GM23338 (cell line): ENCODE data around the gene SACM1L. TPM values are rescaled to one million over a fixed set of nuclear protein-coding genes. Genes with fewer than 3 reads are reported as not detected.

Source experiments
- ATAC-seq: fragments of 200-7000 bp; cut with Tn5 transposase; 3 replicates; pipeline ENCODE4 v1.9.1; 2020
- DNase-seq: peaks from one replicate; pipeline ENCODE4 v3.0.0-alpha.2; 2015; ENCODE audit warnings: low spot score
- H2AFZ ChIP-seq: fragments of 200-600 bp; sonication (generic); 2 replicates; pipeline ENCODE4 v1.8.0; 2016; ENCODE audit warnings: antibody characterized with exemption, mild to moderate bottlenecking, moderate library complexity
- H3F3A ChIP-seq: fragments of 200-600 bp; sonication (generic); replicated peaks from 2 replicates; pipeline ENCODE4 v1.8.0; 2017; ENCODE audit warnings: antibody characterized with exemption, mixed run types, low read depth
- H3K27ac ChIP-seq: fragments of 200-600 bp; sonication (generic); 2 replicates; pipeline ENCODE4 v1.6.1; 2016; ENCODE audit warnings: low read depth
- H3K27me3 ChIP-seq: fragments of 200-600 bp; sonication (generic); 2 replicates; pipeline ENCODE4 v1.8.0; 2016; ENCODE audit warnings: mild to moderate bottlenecking, mixed run types, moderate library complexity; ENCODE audit not compliant: insufficient read depth
- H3K36me3 ChIP-seq: fragments of 200-600 bp; sonication (generic); 2 replicates; pipeline ENCODE4 v1.8.0; 2016; ENCODE audit warnings: mild to moderate bottlenecking; ENCODE audit not compliant: insufficient read depth
- H3K4me1 ChIP-seq: fragments of 200-600 bp; sonication (generic); 2 replicates; pipeline ENCODE4 v1.8.0; 2016; ENCODE audit warnings: mild to moderate bottlenecking, moderate library complexity; ENCODE audit not compliant: insufficient read depth
- H3K4me2 ChIP-seq: fragments of 200-600 bp; sonication (generic); 2 replicates; pipeline ENCODE4 v1.7.1; 2017; ENCODE audit warnings: mixed run types
- H3K4me3 ChIP-seq: fragments of 200-600 bp; sonication (generic); 2 replicates; pipeline ENCODE4 v1.6.1; 2016; ENCODE audit warnings: mixed run types
- H3K79me2 ChIP-seq: fragments of 200-600 bp; sonication (generic); replicated peaks from 2 replicates; pipeline ENCODE4 v1.8.0; 2017; ENCODE audit warnings: mild to moderate bottlenecking; ENCODE audit not compliant: insufficient read depth
- H3K9me2 ChIP-seq: fragments of 200-600 bp; sonication (generic); 2 replicates; pipeline ENCODE4 v1.8.0; 2017; ENCODE audit not compliant: insufficient read depth
- H4K20me1 ChIP-seq: fragments of 200-600 bp; sonication (generic); replicated peaks from 2 replicates; pipeline ENCODE4 v1.8.0; 2017; ENCODE audit warnings: mild to moderate bottlenecking; ENCODE audit not compliant: insufficient read depth
- H3K27ac Mint-ChIP-seq: 2 replicates; pipeline ENCODE4 v1.8.0; 2020; ENCODE audit warnings: inconsistent platforms, mild to moderate bottlenecking, moderate library complexity, mixed read lengths
- H3K27me3 Mint-ChIP-seq: 3 replicates; pipeline ENCODE4 v1.8.0; 2022; ENCODE audit warnings: low read depth, mild to moderate bottlenecking, moderate library complexity, mixed read lengths, inconsistent platforms; ENCODE audit not compliant: insufficient read depth, poor library complexity
- H3K36me3 Mint-ChIP-seq: 3 replicates; pipeline ENCODE4 v1.8.0; 2021; ENCODE audit warnings: low read depth, mild to moderate bottlenecking, inconsistent platforms, moderate library complexity, mixed read lengths
- H3K4me1 Mint-ChIP-seq: 3 replicates; pipeline ENCODE4 v1.8.0; 2020; ENCODE audit warnings: mild to moderate bottlenecking, inconsistent platforms, mixed read lengths
- H3K4me3 Mint-ChIP-seq: 3 replicates; pipeline ENCODE4 v1.8.0; 2021; ENCODE audit warnings: moderate library complexity, mild to moderate bottlenecking, inconsistent platforms, mixed read lengths
- H3K9me3 Mint-ChIP-seq: 3 replicates; pipeline ENCODE4 v1.8.0; 2020; ENCODE audit warnings: moderate library complexity, mild to moderate bottlenecking, inconsistent platforms, mixed read lengths
- CREB1 ChIP-seq: fragments of 250-450 bp; sonication (Bioruptor Pico); IDR thresholded peaks from 2 replicates; pipeline ENCODE4 v1.5.0; 2020; ENCODE audit warnings: low read depth, mild to moderate bottlenecking, moderate library complexity
- JUNB ChIP-seq: IDR thresholded peaks from one replicate; pipeline ENCODE4 v1.6.1; 2016; ENCODE audit warnings: antibody characterized with exemption; ENCODE audit not compliant: unreplicated experiment
- POLR2AphosphoS5 ChIP-seq: IDR thresholded peaks from 2 replicates; pipeline ENCODE4 v1.6.1; 2016; ENCODE audit warnings: antibody characterized with exemption, low read depth
- STAT1 ChIP-seq: IDR thresholded peaks from one replicate; pipeline ENCODE4 v1.6.1; 2016; ENCODE audit warnings: antibody characterized with exemption; ENCODE audit not compliant: unreplicated experiment
- ZNF114 ChIP-seq: fragments of 250-450 bp; sonication (Bioruptor Pico); IDR thresholded peaks from 2 replicates; pipeline ENCODE4 v1.5.0; 2020; ENCODE audit warnings: mild to moderate bottlenecking, moderate library complexity
- ZNF331 ChIP-seq: fragments of 250-450 bp; sonication (Bioruptor Pico); IDR thresholded peaks from 2 replicates; pipeline ENCODE4 v1.5.0; 2020; ENCODE audit warnings: low read depth, mild to moderate bottlenecking, moderate library complexity
- polyA plus RNA-seq: library from polyadenylated mRNA; unstranded; fragments of >200 nt; fragmentation: Nextera tagmentation; extraction: Ambion mirVana; gene quantifications from 2 replicates; pipeline ENCODE4 v1.2.1, GENCODE V29; 2016
- total RNA-seq: library from RNA; depleted of rRNA; stranded (reverse); fragments of >200 nt; shearing (Covaris generic); gene quantifications from 2 replicates; pipeline ENCODE4 v1.2.3, GENCODE V29; 2014
- TF ChIP-seq, protein P1 (sequence below): IDR thresholded peaks from one replicate; pipeline ENCODE4 v1.6.1; 2018; ENCODE audit warnings: antibody characterized with exemption; ENCODE audit not compliant: unreplicated experiment
- TF ChIP-seq, protein P2 (sequence below): fragments of 250-450 bp; sonication (Bioruptor Pico); IDR thresholded peaks from 2 replicates; pipeline ENCODE4 v1.5.0; 2020; ENCODE audit warnings: mild to moderate bottlenecking, moderate library complexity
- TF ChIP-seq, protein P3 (sequence below): IDR thresholded peaks from 2 replicates; pipeline ENCODE4 v1.6.1; 2016; ENCODE audit warnings: antibody characterized with exemption

SACM1L gene
- total and polyA plus RNA-seq, 2 experiments from 2014 or later, result 43.5 to 97.8 TPM

DNA sequence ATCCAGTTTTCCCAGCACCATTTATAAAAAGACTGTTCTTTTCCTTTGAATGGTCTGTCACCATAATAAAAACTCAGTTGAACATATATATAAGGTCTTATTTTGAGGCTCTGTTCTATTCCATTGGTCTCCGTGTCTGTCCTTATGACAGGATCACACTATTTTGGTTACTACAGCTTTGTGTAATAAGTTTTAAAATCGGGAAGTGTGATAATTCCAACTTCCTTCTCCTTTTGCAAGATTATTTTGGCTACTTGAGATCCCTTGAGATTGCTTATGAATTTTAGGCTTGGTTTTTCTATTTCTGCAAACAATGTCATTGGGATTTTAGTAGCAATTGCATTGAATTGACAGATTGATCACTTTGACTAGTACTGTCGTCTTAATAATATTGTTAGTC is 35.7 kb downstream of the SACM1L start:
- Mint-ChIP-seq H3K4me1 (no peaks in the 10 kb centered on the region), H3K36me3 (peaks cover 45% of the 10 kb centered on the region), H3K27me3 (no peaks in the 10 kb centered on the region), H3K9me3 (no peaks in the 10 kb centered on the region), H3K4me3 (no peak overlapping the region), H3K27ac (no peak overlapping the region)
- peaks cover 20% of the 10 kb centered on the region for H3K36me3 ChIP-seq
- H3K4me3 ChIP-seq, result no peak overlapping the region
- peaks cover 29% of the 10 kb centered on the region for H3K79me2 ChIP-seq
- no peak overlapping the region for H2AFZ ChIP-seq
- H3K4me2 ChIP-seq, result no peak overlapping the region
- H3K27ac ChIP-seq, result no peak overlapping the region
- TF ChIP-seq STAT1 (no peak), CREB1 (CRISPR knock-in tag) (no peak), POLR2AphosphoS5 (no peak), ZNF331 (CRISPR knock-in tag) (no peak), ZNF114 (CRISPR knock-in tag) (no peak), JUNB (no peak)
- TF ChIP-seq, protein P1, sequence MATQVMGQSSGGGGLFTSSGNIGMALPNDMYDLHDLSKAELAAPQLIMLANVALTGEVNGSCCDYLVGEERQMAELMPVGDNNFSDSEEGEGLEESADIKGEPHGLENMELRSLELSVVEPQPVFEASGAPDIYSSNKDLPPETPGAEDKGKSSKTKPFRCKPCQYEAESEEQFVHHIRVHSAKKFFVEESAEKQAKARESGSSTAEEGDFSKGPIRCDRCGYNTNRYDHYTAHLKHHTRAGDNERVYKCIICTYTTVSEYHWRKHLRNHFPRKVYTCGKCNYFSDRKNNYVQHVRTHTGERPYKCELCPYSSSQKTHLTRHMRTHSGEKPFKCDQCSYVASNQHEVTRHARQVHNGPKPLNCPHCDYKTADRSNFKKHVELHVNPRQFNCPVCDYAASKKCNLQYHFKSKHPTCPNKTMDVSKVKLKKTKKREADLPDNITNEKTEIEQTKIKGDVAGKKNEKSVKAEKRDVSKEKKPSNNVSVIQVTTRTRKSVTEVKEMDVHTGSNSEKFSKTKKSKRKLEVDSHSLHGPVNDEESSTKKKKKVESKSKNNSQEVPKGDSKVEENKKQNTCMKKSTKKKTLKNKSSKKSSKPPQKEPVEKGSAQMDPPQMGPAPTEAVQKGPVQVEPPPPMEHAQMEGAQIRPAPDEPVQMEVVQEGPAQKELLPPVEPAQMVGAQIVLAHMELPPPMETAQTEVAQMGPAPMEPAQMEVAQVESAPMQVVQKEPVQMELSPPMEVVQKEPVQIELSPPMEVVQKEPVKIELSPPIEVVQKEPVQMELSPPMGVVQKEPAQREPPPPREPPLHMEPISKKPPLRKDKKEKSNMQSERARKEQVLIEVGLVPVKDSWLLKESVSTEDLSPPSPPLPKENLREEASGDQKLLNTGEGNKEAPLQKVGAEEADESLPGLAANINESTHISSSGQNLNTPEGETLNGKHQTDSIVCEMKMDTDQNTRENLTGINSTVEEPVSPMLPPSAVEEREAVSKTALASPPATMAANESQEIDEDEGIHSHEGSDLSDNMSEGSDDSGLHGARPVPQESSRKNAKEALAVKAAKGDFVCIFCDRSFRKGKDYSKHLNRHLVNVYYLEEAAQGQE, result no peak
- TF ChIP-seq, protein P2, sequence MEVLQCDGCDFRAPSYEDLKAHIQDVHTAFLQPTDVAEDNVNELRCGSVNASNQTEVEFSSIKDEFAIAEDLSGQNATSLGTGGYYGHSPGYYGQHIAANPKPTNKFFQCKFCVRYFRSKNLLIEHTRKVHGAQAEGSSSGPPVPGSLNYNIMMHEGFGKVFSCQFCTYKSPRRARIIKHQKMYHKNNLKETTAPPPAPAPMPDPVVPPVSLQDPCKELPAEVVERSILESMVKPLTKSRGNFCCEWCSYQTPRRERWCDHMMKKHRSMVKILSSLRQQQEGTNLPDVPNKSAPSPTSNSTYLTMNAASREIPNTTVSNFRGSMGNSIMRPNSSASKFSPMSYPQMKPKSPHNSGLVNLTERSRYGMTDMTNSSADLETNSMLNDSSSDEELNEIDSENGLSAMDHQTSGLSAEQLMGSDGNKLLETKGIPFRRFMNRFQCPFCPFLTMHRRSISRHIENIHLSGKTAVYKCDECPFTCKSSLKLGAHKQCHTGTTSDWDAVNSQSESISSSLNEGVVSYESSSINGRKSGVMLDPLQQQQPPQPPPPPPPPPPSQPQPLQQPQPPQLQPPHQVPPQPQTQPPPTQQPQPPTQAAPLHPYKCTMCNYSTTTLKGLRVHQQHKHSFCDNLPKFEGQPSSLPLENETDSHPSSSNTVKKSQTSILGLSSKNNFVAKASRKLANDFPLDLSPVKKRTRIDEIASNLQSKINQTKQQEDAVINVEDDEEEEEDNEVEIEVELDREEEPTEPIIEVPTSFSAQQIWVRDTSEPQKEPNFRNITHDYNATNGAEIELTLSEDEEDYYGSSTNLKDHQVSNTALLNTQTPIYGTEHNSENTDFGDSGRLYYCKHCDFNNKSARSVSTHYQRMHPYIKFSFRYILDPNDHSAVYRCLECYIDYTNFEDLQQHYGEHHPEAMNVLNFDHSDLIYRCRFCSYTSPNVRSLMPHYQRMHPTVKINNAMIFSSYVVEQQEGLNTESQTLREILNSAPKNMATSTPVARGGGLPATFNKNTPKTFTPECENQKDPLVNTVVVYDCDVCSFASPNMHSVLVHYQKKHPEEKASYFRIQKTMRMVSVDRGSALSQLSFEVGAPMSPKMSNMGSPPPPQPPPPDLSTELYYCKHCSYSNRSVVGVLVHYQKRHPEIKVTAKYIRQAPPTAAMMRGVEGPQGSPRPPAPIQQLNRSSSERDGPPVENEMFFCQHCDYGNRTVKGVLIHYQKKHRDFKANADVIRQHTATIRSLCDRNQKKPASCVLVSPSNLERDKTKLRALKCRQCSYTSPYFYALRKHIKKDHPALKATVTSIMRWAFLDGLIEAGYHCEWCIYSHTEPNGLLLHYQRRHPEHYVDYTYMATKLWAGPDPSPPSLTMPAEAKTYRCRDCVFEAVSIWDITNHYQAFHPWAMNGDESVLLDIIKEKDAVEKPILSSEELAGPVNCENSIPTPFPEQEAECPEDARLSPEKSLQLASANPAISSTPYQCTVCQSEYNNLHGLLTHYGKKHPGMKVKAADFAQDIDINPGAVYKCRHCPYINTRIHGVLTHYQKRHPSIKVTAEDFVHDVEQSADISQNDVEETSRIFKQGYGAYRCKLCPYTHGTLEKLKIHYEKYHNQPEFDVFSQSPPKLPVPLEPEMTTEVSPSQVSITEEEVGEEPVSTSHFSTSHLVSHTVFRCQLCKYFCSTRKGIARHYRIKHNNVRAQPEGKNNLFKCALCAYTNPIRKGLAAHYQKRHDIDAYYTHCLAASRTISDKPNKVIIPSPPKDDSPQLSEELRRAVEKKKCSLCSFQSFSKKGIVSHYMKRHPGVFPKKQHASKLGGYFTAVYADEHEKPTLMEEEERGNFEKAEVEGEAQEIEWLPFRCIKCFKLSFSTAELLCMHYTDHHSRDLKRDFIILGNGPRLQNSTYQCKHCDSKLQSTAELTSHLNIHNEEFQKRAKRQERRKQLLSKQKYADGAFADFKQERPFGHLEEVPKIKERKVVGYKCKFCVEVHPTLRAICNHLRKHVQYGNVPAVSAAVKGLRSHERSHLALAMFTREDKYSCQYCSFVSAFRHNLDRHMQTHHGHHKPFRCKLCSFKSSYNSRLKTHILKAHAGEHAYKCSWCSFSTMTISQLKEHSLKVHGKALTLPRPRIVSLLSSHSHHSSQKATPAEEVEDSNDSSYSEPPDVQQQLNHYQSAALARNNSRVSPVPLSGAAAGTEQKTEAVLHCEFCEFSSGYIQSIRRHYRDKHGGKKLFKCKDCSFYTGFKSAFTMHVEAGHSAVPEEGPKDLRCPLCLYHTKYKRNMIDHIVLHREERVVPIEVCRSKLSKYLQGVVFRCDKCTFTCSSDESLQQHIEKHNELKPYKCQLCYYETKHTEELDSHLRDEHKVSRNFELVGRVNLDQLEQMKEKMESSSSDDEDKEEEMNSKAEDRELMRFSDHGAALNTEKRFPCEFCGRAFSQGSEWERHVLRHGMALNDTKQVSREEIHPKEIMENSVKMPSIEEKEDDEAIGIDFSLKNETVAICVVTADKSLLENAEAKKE (CRISPR knock-in tag), result no peak
- TF ChIP-seq, protein P3, sequence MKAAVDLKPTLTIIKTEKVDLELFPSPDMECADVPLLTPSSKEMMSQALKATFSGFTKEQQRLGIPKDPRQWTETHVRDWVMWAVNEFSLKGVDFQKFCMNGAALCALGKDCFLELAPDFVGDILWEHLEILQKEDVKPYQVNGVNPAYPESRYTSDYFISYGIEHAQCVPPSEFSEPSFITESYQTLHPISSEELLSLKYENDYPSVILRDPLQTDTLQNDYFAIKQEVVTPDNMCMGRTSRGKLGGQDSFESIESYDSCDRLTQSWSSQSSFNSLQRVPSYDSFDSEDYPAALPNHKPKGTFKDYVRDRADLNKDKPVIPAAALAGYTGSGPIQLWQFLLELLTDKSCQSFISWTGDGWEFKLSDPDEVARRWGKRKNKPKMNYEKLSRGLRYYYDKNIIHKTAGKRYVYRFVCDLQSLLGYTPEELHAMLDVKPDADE, result no peak
- DNase-seq (no peak), ATAC-seq (no peak)
- H3K27me3 ChIP-seq, result no peaks in the 10 kb centered on the region
- H3F3A ChIP-seq, result no peaks in the 10 kb centered on the region; the same call in 1 of the 2 replicates
- no peaks in the 10 kb centered on the region for H3K4me1 ChIP-seq
- peaks cover 5% of the 10 kb centered on the region; the same call in 1 of the 2 replicates for H4K20me1 ChIP-seq
- no peaks in the 10 kb centered on the region for H3K9me2 ChIP-seq
